Suppressor macrophage treated with lipopolysaccharide for 4 hours (primary cell): ENCODE results near the gene ARHGEF12.

Experiments
- DNase-seq: peaks from one replicate; pipeline ENCODE4 v3.0.0-alpha.2; 2020

ARHGEF12 gene

GRCh38 chr11:120335908-120336640, at the start of gene ARHGEF12:
ARHGEF12 (plus strand) TSS chr11:120336413; CDS start chr11:120337244, 831 bp downstream.
- DNase-seq: peak; percentile 92

- no peak for DNase-seq
These were observed 48.2 kb upstream of the ARHGEF12 start for GRCh38 chr11:120288021-120288420.

- peak; percentile 8 for DNase-seq
These were observed 46.8 kb upstream of the ARHGEF12 start for GRCh38 chr11:120289426-120289825.

GRCh38 chr11:120290956-120291355, 45.3 kb upstream of the ARHGEF12 start:
- DNase-seq: no peak

- DNase-seq: no peak
These were observed 43.0 kb upstream of the ARHGEF12 start for GRCh38 chr11:120293038-120293800.

- no peak for DNase-seq
These were observed 42.1 kb upstream of the ARHGEF12 start for GRCh38 chr11:120294096-120294495.

GRCh38 chr11:120295099-120295498, 41.1 kb upstream of the ARHGEF12 start:
- DNase-seq: no peak

GRCh38 chr11:120296554-120296953, 39.7 kb upstream of the ARHGEF12 start:
- DNase-seq: no peak

- DNase-seq: no peak
These were observed 37.8 kb upstream of the ARHGEF12 start for GRCh38 chr11:120298461-120298860.

- no peak for DNase-seq
These were observed 34.0 kb upstream of the ARHGEF12 start for GRCh38 chr11:120302001-120302805.

GRCh38 chr11:120303004-120303637, 33.1 kb upstream of the ARHGEF12 start:
- DNase-seq: peak; percentile 87

GRCh38 chr11:120304526-120304925, 31.7 kb upstream of the ARHGEF12 start:
- peak; percentile 27 for DNase-seq

GRCh38 chr11:120305286-120305685, 30.9 kb upstream of the ARHGEF12 start:
- no peak for DNase-seq

- no peak for DNase-seq
These were observed 29.5 kb upstream of the ARHGEF12 start for GRCh38 chr11:120306519-120307242.

- no peak for DNase-seq
These were observed 28.7 kb upstream of the ARHGEF12 start for GRCh38 chr11:120307476-120307875.

GRCh38 chr11:120308081-120308480, 28.1 kb upstream of the ARHGEF12 start:
- no peak for DNase-seq

- no peak for DNase-seq
These were observed 25.3 kb upstream of the ARHGEF12 start for GRCh38 chr11:120310870-120311269.

- no peak for DNase-seq
These were observed 21.4 kb upstream of the ARHGEF12 start for GRCh38 chr11:120314861-120315260.

- no peak for DNase-seq
These were observed 19.1 kb upstream of the ARHGEF12 start for GRCh38 chr11:120316880-120317688.

GRCh38 chr11:120317689-120318480, 18.3 kb upstream of the ARHGEF12 start:
- DNase-seq: no peak
